Fibroblast of mammary gland (primary cell): ENCODE data around the gene ALG3.
"Not testable (repeated sequence)": the region's sequence is repeated elsewhere in the genome, so short reads cannot be mapped to it uniquely, and the experiment has no call there.

Experiments
- DNase-seq: peaks from one replicate; pipeline ENCODE4 v3.0.0-alpha.2; 2010; ENCODE audit warnings: low read depth
- H3K4me3 ChIP-seq: 2 replicates; pipeline ENCODE4 v1.5.1; 2011; ENCODE audit warnings: low read depth, mild to moderate bottlenecking, low read length, moderate library complexity; ENCODE audit not compliant: control insufficient read depth
- CTCF ChIP-seq: conservative IDR thresholded peaks from 2 replicates; pipeline ENCODE4 v1.5.1; 2011; ENCODE audit warnings: low read depth, low read length, inconsistent platforms; ENCODE audit not compliant: control insufficient read depth, insufficient read depth

The ALG3 gene

GRCh38 chr3:184275381-184275701, 26.6 kb upstream of the ALG3 start:
- no peak for TF ChIP-seq CTCF
- no peak for DNase-seq
- no peak overlapping the region for H3K4me3 ChIP-seq

- no peak overlapping the region for H3K4me3 ChIP-seq
- no peak for DNase-seq
- TF ChIP-seq CTCF, result no peak
Observed at GRCh38 chr3:184272269-184272668, 23.5 kb upstream of the ALG3 start.

- DNase-seq, H3K4me3 ChIP-seq: not testable (repeated sequence)
Observed at GRCh38 chr3:184267249-184267648, 18.5 kb upstream of the ALG3 start.

- TF ChIP-seq CTCF, result no peak
- H3K4me3 ChIP-seq, result no peak overlapping the region
- DNase-seq, result no peak
Observed at GRCh38 chr3:184262764-184263179, 14.0 kb upstream of the ALG3 start.

GRCh38 chr3:184261854-184262763, 13.3 kb upstream of the ALG3 start:
- TF ChIP-seq CTCF, result no peak
- H3K4me3 ChIP-seq, result peak overlapping the region; percentile 47
- peak; percentile 37 for DNase-seq

GRCh38 chr3:184261270-184261853, 12.6 kb upstream of the ALG3 start, which contains the start of gene CAMK2N2:
Gene CAMK2N2 (minus strand): TSS chr3:184261553. CDS start chr3:184261285, 268 bp downstream.
- no peak for TF ChIP-seq CTCF
- DNase-seq, result peak; percentile 36
- peak within 1 kb of the TSS; percentile 47 for H3K4me3 ChIP-seq

- no peak for TF ChIP-seq CTCF
- DNase-seq, result no peak
- peak overlapping the region; percentile 25 for H3K4me3 ChIP-seq
Observed at GRCh38 chr3:184260724-184261269, 12.0 kb upstream of the ALG3 start.
